ENCODE data around the gene KLF15.

The KLF15 gene

GRCh38 chr3:126389112-126389793 lies 32.0 kb upstream of the KLF15 start:
- DNase-seq (ENCODE audit: low read depth in 2 of 2), result no peak

DNA sequence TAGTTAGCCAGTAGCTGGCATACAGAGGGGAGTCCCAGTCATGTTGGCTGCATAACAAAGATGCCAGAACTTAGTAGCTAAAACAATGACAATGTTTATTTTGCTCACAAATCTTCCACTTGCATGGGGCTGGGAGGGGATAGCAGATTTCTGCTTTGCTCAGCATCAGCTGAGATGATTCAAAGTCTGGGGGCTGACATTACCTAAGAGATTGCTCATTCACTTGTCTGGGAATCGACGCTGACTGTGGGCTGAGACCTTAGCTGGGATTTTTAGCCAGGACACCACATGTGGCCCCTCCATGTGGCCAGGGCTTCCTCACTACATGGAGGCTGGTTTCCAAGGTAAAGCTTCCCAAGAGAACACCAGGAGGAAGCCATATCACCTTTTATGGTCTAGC lies 24.8 kb upstream of the KLF15 start:
- no peak for DNase-seq (ENCODE audit: low read depth in 2 of 2)

- no peak for DNase-seq (ENCODE audit: low read depth in 2 of 2)
Measured at GRCh38 chr3:126380011-126380768, 23.0 kb upstream of the KLF15 start.

- DNase-seq (ENCODE audit: low read depth in 2 of 2), result no peak
Measured at GRCh38 chr3:126378341-126378751, 21.1 kb upstream of the KLF15 start.

DNA sequence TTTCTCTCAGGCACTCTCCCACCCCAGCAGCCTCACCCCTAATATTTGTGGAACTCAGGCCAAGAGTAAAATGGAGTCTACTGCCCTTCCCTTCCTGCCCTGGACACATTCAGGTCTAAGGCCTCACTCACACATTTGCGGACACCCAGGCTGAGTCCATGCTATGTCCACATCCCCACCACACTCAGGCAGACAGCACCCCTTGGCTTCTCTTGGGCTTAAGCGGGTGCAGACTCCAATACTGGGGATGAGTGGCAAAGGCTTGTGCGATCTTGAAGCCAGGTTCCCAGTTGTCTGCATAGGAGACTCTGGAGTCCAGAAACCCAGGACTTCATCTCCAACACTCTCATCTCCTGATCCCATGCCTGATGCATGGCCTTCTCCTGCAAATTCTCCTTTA lies 20.0 kb upstream of the KLF15 start:
- no peak for DNase-seq (ENCODE audit: low read depth in 2 of 2)

DNA sequence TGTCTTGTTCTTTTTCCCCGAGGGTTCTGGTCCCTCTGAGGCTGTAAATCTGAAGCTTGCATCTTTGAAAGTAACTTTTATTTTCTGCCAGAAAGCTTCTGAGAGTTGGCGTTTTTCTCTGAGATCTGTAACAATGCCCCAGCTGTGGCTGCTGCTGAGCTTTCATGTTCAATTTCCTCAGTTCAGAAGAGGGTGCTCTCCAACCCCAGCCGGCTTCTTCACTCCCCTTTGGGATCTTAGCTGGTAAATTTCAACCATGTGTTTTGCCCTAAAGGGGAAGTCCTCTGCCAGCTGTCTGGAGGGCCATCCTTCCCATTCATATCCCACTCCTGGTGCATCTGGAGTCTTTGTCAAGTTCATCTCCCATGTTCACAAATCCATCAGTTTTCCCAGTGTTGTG lies 19.2 kb upstream of the KLF15 start:
- DNase-seq (ENCODE audit: low read depth in 2 of 2), result no peak

- DNase-seq (ENCODE audit: low read depth in 2 of 2), result no peak
Measured at GRCh38 chr3:126375835-126376331, 18.7 kb upstream of the KLF15 start.

GRCh38 chr3:126373682-126374601 lies 16.7 kb upstream of the KLF15 start:
- no peak for DNase-seq (ENCODE audit: low read depth in 2 of 2)

DNA sequence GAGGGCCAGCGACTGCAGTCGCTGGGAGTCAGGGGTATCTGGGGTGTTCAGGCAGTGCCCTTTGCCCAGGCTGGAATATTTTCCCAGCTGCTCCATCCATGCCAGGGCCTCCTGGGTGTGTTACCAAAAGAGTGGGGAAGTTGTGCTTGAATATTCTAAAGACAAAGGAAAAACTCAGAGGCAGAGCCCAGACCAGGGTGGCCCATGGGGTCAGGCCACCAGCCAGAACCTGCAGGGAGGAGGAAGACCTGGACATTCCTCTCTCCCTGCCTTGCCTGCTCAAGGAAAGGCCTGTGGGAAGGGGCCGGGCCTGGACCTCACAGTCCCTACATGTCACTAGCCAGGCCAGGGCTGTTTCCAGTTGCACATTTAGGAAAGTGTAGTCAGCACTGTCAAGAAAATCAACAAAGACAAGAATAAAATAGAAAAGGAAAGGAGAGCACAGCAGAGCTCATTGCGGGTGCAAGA lies 16.0 kb upstream of the KLF15 start:
- no peak for DNase-seq (ENCODE audit: low read depth in 2 of 2)

DNA sequence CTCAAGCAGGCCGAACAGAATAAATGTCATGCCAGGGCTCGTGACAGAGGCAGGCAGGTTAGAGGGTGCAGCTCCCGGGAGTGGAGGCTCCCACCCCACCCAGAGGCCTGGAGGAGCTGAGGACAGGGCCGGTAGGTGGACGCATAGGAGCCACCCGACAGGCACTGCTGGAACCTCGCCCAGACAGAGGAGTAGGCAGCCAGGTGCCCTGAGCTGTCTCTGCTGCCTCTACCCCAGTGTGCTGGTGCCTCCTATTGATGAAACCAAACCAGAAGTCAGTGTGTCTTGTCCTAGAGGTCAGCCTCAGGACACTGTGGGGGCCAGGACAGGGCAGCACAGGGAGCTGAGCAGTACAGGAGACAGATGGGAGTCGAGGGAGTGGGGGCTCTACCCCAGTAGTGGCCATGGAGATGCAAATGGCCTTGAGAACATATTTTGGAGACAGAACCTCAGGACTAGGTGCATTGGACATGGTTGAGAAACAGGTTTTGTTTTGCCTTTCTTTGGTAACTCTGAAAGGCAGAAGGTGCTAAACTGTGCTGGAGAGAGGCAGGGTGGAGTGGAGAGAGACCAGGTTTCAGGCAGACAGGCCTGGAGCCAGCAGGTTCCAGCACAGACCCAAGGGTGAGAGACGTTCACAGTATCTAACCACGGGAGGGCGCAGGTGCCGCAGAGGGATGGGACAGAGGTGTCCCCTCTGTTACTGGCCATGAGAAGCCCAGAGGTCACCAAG lies 15.4 kb upstream of the KLF15 start:
- DNase-seq (ENCODE audit: low read depth in 2 of 2), result no peak

DNA sequence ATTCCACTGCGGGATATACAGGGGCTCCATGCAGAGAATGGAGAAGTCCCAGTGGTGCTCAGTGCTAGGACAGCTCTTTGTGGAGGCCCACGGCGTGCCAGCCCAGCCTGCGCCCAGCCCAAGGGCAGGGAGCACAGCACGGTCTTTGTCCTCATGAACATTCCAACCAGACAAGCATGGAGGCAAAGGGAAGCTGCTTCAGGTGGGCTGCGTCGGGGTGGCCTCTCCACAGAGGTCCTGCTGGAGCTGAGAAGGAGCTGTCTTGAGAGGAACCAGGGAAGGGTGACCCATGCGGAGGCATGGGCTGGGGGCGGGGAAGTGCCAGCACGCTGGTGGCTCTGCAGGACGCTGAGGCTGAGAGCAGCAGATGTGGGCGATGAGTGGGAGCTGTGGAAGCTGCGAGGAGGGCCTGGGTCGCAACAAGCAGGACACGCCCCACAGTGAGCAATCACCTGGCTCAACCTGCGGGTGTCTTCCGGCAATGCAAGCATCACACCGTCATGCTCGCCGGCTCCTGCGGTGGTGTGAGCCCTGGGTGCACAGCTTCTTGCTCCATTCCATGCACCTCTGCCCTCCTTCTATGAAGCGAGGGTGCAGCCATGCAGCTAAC lies 14.0 kb upstream of the KLF15 start:
- no peak for DNase-seq (ENCODE audit: low read depth in 2 of 2)

- no peak for DNase-seq (ENCODE audit: low read depth in 2 of 2)
Measured at GRCh38 chr3:126370606-126371005, 13.4 kb upstream of the KLF15 start.

DNA sequence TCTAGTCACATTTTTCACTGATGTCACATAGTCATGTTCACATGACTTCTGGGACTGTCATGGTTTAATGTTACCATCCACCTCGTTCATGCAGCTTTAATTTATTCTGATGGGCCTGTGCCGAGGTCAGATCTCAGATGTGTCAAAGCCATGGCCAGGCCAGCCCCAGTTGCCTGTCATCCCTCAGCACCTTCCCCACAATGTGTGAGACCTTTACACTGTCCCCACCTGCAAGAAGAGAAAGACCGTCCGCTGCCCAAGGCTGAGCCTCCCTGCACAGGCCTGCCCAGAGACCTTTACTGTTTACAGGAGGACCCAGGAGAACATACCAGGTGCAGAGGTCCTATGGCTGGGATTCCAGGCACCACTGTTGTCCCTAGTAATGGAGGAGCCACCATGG lies 12.8 kb upstream of the KLF15 start:
- no peak for DNase-seq (ENCODE audit: low read depth in 2 of 2)

DNA sequence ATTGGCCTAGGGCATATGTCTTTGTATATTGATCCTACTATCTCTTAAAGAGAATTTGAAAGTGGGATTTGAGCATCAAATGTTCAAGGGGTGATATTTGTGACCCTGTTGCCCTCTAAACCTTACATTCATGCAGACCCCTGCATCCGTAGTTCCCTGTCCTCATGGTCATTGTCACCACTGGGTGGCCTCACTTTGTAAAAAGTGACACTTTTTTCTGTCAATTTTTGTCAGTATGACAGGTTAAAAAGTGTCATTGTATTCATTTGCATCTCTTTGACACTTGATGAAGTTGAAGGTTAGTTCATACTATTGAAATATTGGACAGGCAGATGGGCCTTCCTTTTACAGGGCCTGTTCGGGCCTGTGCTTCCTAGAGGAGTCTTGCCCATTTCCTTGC lies 12.3 kb upstream of the KLF15 start:
- DNase-seq (ENCODE audit: low read depth in 2 of 2), result no peak

DNA sequence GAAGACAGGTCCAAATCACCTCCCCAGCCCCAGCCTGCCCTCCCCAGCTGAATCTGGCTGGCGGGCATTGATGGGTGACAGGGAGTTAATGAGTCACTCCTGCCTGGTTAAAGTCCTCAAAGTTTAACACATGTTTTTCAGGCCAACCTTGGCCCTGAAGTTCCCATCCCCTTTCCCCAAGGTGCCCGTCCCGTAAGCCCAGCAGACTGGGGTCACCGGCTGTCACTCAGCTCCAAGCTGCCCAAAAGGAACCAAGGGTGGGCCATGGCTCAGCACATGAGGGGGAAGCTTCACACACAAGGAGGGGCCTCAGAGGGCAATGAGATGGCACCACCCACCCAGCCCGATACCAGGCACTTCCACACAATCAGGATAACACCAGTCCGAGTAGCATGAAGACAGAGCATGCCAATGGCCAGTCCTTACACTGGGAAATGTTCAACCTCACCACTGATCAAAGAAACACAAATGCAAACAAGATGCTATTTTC lies 10.2 kb upstream of the KLF15 start:
- DNase-seq (ENCODE audit: low read depth in 2 of 2), result no peak

- no peak for DNase-seq (ENCODE audit: low read depth in 2 of 2)
Measured at GRCh38 chr3:126365351-126366277, 8.4 kb upstream of the KLF15 start.

DNA sequence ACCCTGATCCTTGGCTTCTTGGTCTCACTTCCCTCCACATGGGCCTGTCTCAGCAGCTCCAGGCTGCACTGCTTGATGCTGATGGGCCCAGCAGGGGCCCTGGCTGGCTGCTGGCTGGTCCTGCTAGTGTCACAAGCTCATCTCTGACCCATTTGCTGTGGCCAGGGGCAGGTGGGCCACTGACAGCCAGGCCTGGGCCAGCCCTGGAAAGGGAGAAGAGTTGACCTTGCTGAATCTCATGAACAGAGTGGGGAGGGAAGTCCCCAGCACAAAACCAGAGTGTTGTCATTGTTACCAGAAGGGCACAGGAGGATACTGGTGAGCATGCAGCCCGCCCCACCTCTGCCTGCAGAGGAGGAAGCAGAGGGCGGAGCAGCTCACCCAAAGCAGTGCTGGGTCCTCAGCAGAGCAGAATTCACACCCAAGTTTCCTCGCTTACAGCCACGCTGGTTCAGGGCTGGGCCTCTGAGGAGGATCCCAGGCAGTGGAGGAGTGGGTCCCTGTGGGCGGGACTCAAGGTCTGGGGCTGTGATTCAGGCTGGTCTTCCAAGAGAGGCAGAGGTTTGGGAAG lies 7.6 kb upstream of the KLF15 start:
- DNase-seq (ENCODE audit: low read depth in 2 of 2), result no peak

DNA sequence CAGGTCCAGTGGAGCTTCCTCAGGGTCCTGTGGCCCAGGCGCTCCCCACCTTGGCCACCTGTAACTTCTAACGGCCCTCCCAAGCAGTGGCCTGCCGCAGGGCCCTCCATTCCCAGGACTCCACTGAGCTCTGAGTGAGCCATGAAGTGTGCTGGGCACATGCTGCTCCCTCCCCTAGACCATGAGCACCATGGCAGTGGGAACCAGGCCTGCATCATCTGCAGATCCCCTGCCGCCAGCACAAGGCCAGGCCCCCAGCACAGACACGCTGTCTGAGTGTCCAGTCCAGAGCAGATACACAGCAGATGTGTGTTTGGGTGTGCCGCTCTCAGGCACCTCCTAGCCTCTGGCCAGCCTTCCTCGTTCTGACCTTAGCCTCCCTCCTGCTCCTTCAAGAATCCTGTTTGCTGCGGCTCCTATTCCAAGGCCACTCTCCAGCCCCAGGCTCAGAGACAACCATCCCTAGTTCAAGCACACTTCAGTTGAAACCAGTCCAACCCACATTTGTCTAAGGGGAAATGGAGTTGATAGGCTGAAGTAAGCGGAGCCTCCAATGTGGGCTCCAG lies 7.0 kb upstream of the KLF15 start:
- no peak for DNase-seq (ENCODE audit: low read depth in 2 of 2)

DNA sequence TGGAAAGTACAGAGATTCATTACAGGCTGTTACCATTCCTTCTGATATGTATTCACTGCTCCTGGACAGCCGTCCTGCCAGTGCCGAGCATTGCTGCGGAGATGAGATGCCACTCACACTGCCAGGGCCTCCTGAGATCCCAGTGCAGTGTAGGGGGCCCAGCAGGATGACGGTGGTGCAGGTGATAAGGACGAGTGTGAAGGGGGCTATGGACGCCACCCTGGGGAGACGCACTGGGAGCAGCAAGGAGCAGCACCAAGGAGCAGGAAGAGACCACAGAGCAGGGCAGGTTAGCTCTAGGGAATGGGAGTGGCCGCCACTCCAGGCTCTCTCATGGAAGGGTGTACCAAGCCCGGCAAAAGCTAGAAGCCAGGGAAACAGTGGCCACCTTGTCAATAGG lies 4.0 kb upstream of the KLF15 start:
- no peak for DNase-seq (ENCODE audit: low read depth in 2 of 2)
